HCT116 (cell line): ENCODE measurements around the gene ITPK1. TPM values are rescaled to one million over a fixed set of nuclear protein-coding genes. Genes with fewer than 3 reads are reported as not detected.

Experiments used
- ATAC-seq: fragments of 200-7000 bp; cut with Tn5 transposase; 2 replicates; pipeline ENCODE4 v1.9.1; 2020; ENCODE audit warnings: mild to moderate bottlenecking, moderate library complexity
- BruUV-seq: library from RNA; stranded (reverse); fragments of 400-500 nt; replicated peaks from 2 replicates; lab custom pipeline; 2021; lab: Mats Ljungman, UMichigan
- CTCF ChIA-PET: fragments of 300-600 bp; sonication (Branson Sonifier 250); formaldehyde crosslinking; loops from one replicate; lab custom pipeline; 2021; ENCODE audit warnings: antibody characterized with exemption; lab: Charles Lee
- POLR2A ChIA-PET: fragments of 300-600, 350-600 bp; sonication (Branson Sonifier 250); formaldehyde crosslinking; loops from one replicate; lab custom pipeline; 2021; ENCODE audit warnings: antibody characterized with exemption; lab: Charles Lee
- RAD21 ChIA-PET, 2 experiments: fragments of 300-600 bp; sonication (Branson Sonifier 250); formaldehyde crosslinking; loops; one replicate each; lab custom pipeline; 2023; ENCODE audit warnings: low total read pairs in 2 of 2; ENCODE audit not compliant: uncharacterized antibody in 2 of 2, unreplicated experiment in 2 of 2, low non-redundant PET in 1 of 2; lab: Charles Lee
- DNase-seq: peaks from one replicate; pipeline ENCODE4 v3.0.0-alpha.2; 2010; ENCODE audit warnings: low read depth, low spot score
- H2AFZ ChIP-seq: fragments of 200-600 bp; shearing (Covaris generic), sonication (generic); 2 replicates; pipeline ENCODE4 v1.6.1; 2017; ENCODE audit warnings: low read depth, mixed run types, mixed read lengths, antibody characterized with exemption, low read length; ENCODE audit not compliant: poor library complexity, severe bottlenecking
- H3K27ac ChIP-seq: 2 replicates; pipeline ENCODE4 v1.5.1; 2012; ENCODE audit warnings: low read depth, low read length
- H3K27me3 ChIP-seq: fragments of 200-600 bp; sonication (generic); 2 replicates; pipeline ENCODE4 v1.6.1; 2016; ENCODE audit warnings: mixed run types, low read length, mixed read lengths; ENCODE audit not compliant: insufficient read depth
- H3K36me3 ChIP-seq, 2 experiments: fragments of 200-500 bp in 1 of 2; fragments of 200-600 bp in 1 of 2; sonication (Bioruptor generic) in 1 of 2; sonication (generic) in 1 of 2; 2 replicates each; pipeline versions ENCODE4 v1.5.1 to v1.6.1; 2014 to 2016; ENCODE audit warnings: low read length in 2 of 2, inconsistent platforms in 1 of 2, mixed read lengths in 1 of 2, mixed run types in 1 of 2; ENCODE audit not compliant: insufficient read depth in 2 of 2, control insufficient read depth in 1 of 2
- H3K4me1 ChIP-seq, 2 experiments: fragments of 200-600 bp in 1 of 2; sonication (generic) in 1 of 2; 2 replicates each; pipeline versions ENCODE4 v1.5.1 to v1.6.1; 2012 to 2017; ENCODE audit warnings: low read length in 2 of 2, inconsistent platforms in 1 of 2, mild to moderate bottlenecking in 1 of 2, mixed read lengths in 1 of 2, mixed run types in 1 of 2, moderate library complexity in 1 of 2; ENCODE audit not compliant: insufficient read depth in 2 of 2, control insufficient read depth in 1 of 2
- H3K4me2 ChIP-seq: fragments of 200-600 bp; sonication (generic); 2 replicates; pipeline ENCODE4 v1.6.1; 2017; ENCODE audit warnings: mixed run types, low read length, mixed read lengths
- H3K4me3 ChIP-seq, 2 experiments: fragments of 200-600 bp in 1 of 2; sonication (generic) in 1 of 2; replicated peaks in 1 of 2; 2 replicates each; pipeline ENCODE4 v1.5.1; 2011 to 2016; ENCODE audit warnings: low read length in 2 of 2, control low read depth in 1 of 2, low read depth in 1 of 2, mild to moderate bottlenecking in 1 of 2, mixed read lengths in 1 of 2, mixed run types in 1 of 2
- H3K79me2 ChIP-seq: fragments of 200-600 bp; sonication (generic); 2 replicates; pipeline ENCODE4 v1.6.1; 2017; ENCODE audit warnings: mild to moderate bottlenecking, mixed run types, low read length, moderate library complexity, mixed read lengths; ENCODE audit not compliant: insufficient read depth
- H3K9ac ChIP-seq: fragments of 200-600 bp; sonication (generic); 2 replicates; pipeline ENCODE4 v1.6.1; 2016; ENCODE audit warnings: low read length, mixed read lengths
- H3K9me2 ChIP-seq: fragments of 200-600 bp; sonication (generic), shearing (Covaris generic); 2 replicates; pipeline ENCODE4 v1.6.1; 2017; ENCODE audit warnings: mixed run types, mild to moderate bottlenecking, moderate library complexity; ENCODE audit not compliant: insufficient read depth
- H3K9me3 ChIP-seq, 2 experiments: fragments of 200-500 bp in 1 of 2; fragments of 200-600 bp in 1 of 2; sonication (Bioruptor generic) in 1 of 2; sonication (generic) in 1 of 2; 2 replicates each; pipeline ENCODE4 v1.6.1; 2014 to 2017; ENCODE audit warnings: low read length in 2 of 2, mixed read lengths in 2 of 2, inconsistent platforms in 1 of 2, low read depth in 1 of 2, mild to moderate bottlenecking in 1 of 2, mixed run types in 1 of 2, moderate library complexity in 1 of 2; ENCODE audit not compliant: control insufficient read depth in 1 of 2, insufficient read depth in 1 of 2
- H4K20me1 ChIP-seq: fragments of 200-600 bp; sonication (generic), shearing (Covaris generic); 2 replicates; pipeline ENCODE4 v1.6.1; 2017; ENCODE audit warnings: mixed run types, mild to moderate bottlenecking, moderate library complexity; ENCODE audit not compliant: insufficient read depth
- ATF3 ChIP-seq: IDR thresholded peaks from 2 replicates; pipeline ENCODE4 v1.6.1; 2012
- CBX3 ChIP-seq: IDR thresholded peaks from 2 replicates; pipeline ENCODE4 v1.6.1; 2012; ENCODE audit warnings: low read depth
- CEBPB ChIP-seq: IDR thresholded peaks from 2 replicates; pipeline ENCODE4 v1.6.1; 2012; ENCODE audit warnings: low read depth
- EGR1 ChIP-seq: IDR thresholded peaks from 2 replicates; pipeline ENCODE4 v1.6.1; 2012; ENCODE audit warnings: low read depth
- ELF1 ChIP-seq: IDR thresholded peaks from 2 replicates; pipeline ENCODE4 v1.6.1; 2012; ENCODE audit warnings: low read depth, borderline replicate concordance
- EZH2 ChIP-seq: fragments of 200-600 bp; sonication (generic); IDR thresholded peaks from 2 replicates; pipeline ENCODE4 v1.6.1; 2017; ENCODE audit warnings: antibody characterized with exemption, mixed run types
- EZH2phosphoT487 ChIP-seq: fragments of 200-600 bp; IDR thresholded peaks from 2 replicates; pipeline ENCODE4 v1.6.1; 2018; ENCODE audit warnings: antibody characterized with exemption, borderline replicate concordance
- FOSL1 ChIP-seq: IDR thresholded peaks from 2 replicates; pipeline ENCODE4 v1.6.1; 2012; ENCODE audit warnings: low read depth
- JUND ChIP-seq: IDR thresholded peaks from 2 replicates; pipeline ENCODE4 v1.6.1; 2012
- POLR2A ChIP-seq: IDR thresholded peaks from 2 replicates; pipeline ENCODE4 v1.7.0; 2011; ENCODE audit warnings: borderline replicate concordance; ENCODE audit not compliant: insufficient read depth, insufficient read length; ENCODE audit errors: extremely low read depth
- POLR2AphosphoS5 ChIP-seq: IDR thresholded peaks from 2 replicates; pipeline ENCODE4 v1.6.1; 2011; ENCODE audit warnings: mild to moderate bottlenecking, low read depth, low read length, moderate library complexity
- RAD21 ChIP-seq: IDR thresholded peaks from 2 replicates; pipeline ENCODE4 v1.6.1; 2012; ENCODE audit warnings: low read depth, mild to moderate bottlenecking
- SRF ChIP-seq: IDR thresholded peaks from 2 replicates; pipeline ENCODE4 v1.6.1; 2012; ENCODE audit warnings: low read depth
- TCF7L2 ChIP-seq: IDR thresholded peaks from 2 replicates; pipeline ENCODE4 v1.7.0; 2011; ENCODE audit warnings: borderline replicate concordance, inconsistent platforms; ENCODE audit not compliant: insufficient read depth, insufficient read length; ENCODE audit errors: extremely low read depth
- YY1 ChIP-seq: IDR thresholded peaks from 2 replicates; pipeline ENCODE4 v1.6.1; 2011; ENCODE audit warnings: low read length, low read depth, moderate library complexity, mild to moderate bottlenecking; ENCODE audit not compliant: insufficient replicate concordance; ENCODE audit errors: extremely low read depth
- ZBTB33 ChIP-seq: IDR thresholded peaks from 2 replicates; pipeline ENCODE4 v1.6.1; 2011; ENCODE audit warnings: mild to moderate bottlenecking, low read length, moderate library complexity; ENCODE audit not compliant: insufficient replicate concordance; ENCODE audit errors: extremely low read depth
- ZFX ChIP-seq: fragments of 450-650 bp; IDR thresholded peaks from 2 replicates; pipeline ENCODE4 v1.6.1; 2017
- ZNF274 ChIP-seq: fragments of 200-500 bp; sonication (Bioruptor generic); IDR thresholded peaks from 2 replicates; pipeline ENCODE4 v1.6.1; 2014; ENCODE audit warnings: mild to moderate bottlenecking, low read depth, low read length, inconsistent platforms
- intact Hi-C: fragments of 100-400 bp; cut with micrococcal nuclease; formaldehyde crosslinking; loops from 2 replicates; pipeline ENCODE4 v1.10.0; 2022
- total RNA-seq: library from RNA; stranded (reverse); gene quantifications from one replicate; pipeline ENCODE4 v1.2.1, GENCODE V29; 2021; ENCODE audit not compliant: unreplicated experiment
- TF ChIP-seq, protein P1 (sequence below): IDR thresholded peaks from 2 replicates; pipeline ENCODE4 v1.6.1; 2012; ENCODE audit warnings: low read depth
- TF ChIP-seq, protein P2 (sequence below), 3 experiments: fragments of 200-600 bp in 1 of 3; sonication (generic) in 1 of 3; IDR thresholded peaks in 2 of 3; conservative IDR thresholded peaks in 1 of 3; 2 replicates each; pipeline ENCODE4 v1.5.1; 2012 to 2017; ENCODE audit warnings: low read depth in 2 of 3, low read length in 2 of 3, antibody characterized with exemption in 1 of 3, borderline replicate concordance in 1 of 3, control low read depth in 1 of 3, mild to moderate bottlenecking in 1 of 3, mixed read lengths in 1 of 3, mixed run types in 1 of 3, moderate library complexity in 1 of 3; ENCODE audit not compliant: insufficient read depth in 1 of 3

The ITPK1 gene
- total RNA-seq, 1 experiment from 2014 or later: 70.2 TPM

GRCh38 chr14:93099196-93099595 lies 16.5 kb downstream of the ITPK1 start:
- Histone ChIP-seq H3K27ac (no peak overlapping the region), H3K4me1 (peaks cover 9 to 10% of the 10 kb centered on the region in 2 experiments; a peak in 3 of 4 replicates), H4K20me1 (no peaks in the 10 kb centered on the region), H3K9ac (no peak overlapping the region), H3K36me3 (no peaks in the 10 kb centered on the region; a peak in 1 of 4 replicates), H3K9me3 (no peaks in the 10 kb centered on the region), H3K4me3 (no peak overlapping the region), H3K4me2 (no peak overlapping the region), H3K9me2 (no peaks in the 10 kb centered on the region), H3K79me2 (peaks cover 61% of the 10 kb centered on the region), H2AFZ (no peak overlapping the region), H3K27me3 (no peaks in the 10 kb centered on the region)
- ChIA-PET CTCF (interaction anchor here (1.0 kb wide), 1 partner anchor 14 kb away, joined by 3 read pairs; no protein-coding TSS in a partner anchor), POLR2A (no interaction called here), RAD21 (no interaction called here)
- ATAC-seq: no peak
- TF ChIP-seq ZNF274 (no peak), SRF (no peak), ZBTB33 (no peak), ELF1 (no peak), EGR1 (no peak), ZFX (no peak), FOSL1 (no peak), EZH2phosphoT487 (no peak), TCF7L2 (no peak), CBX3 (no peak), RAD21 (no peak), POLR2AphosphoS5 (no peak), CEBPB (no peak), JUND (no peak), YY1 (no peak), POLR2A (no peak), EZH2 (no peak), ATF3 (no peak)
- TF ChIP-seq, protein P1, sequence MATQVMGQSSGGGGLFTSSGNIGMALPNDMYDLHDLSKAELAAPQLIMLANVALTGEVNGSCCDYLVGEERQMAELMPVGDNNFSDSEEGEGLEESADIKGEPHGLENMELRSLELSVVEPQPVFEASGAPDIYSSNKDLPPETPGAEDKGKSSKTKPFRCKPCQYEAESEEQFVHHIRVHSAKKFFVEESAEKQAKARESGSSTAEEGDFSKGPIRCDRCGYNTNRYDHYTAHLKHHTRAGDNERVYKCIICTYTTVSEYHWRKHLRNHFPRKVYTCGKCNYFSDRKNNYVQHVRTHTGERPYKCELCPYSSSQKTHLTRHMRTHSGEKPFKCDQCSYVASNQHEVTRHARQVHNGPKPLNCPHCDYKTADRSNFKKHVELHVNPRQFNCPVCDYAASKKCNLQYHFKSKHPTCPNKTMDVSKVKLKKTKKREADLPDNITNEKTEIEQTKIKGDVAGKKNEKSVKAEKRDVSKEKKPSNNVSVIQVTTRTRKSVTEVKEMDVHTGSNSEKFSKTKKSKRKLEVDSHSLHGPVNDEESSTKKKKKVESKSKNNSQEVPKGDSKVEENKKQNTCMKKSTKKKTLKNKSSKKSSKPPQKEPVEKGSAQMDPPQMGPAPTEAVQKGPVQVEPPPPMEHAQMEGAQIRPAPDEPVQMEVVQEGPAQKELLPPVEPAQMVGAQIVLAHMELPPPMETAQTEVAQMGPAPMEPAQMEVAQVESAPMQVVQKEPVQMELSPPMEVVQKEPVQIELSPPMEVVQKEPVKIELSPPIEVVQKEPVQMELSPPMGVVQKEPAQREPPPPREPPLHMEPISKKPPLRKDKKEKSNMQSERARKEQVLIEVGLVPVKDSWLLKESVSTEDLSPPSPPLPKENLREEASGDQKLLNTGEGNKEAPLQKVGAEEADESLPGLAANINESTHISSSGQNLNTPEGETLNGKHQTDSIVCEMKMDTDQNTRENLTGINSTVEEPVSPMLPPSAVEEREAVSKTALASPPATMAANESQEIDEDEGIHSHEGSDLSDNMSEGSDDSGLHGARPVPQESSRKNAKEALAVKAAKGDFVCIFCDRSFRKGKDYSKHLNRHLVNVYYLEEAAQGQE: no peak
- TF ChIP-seq, protein P2, sequence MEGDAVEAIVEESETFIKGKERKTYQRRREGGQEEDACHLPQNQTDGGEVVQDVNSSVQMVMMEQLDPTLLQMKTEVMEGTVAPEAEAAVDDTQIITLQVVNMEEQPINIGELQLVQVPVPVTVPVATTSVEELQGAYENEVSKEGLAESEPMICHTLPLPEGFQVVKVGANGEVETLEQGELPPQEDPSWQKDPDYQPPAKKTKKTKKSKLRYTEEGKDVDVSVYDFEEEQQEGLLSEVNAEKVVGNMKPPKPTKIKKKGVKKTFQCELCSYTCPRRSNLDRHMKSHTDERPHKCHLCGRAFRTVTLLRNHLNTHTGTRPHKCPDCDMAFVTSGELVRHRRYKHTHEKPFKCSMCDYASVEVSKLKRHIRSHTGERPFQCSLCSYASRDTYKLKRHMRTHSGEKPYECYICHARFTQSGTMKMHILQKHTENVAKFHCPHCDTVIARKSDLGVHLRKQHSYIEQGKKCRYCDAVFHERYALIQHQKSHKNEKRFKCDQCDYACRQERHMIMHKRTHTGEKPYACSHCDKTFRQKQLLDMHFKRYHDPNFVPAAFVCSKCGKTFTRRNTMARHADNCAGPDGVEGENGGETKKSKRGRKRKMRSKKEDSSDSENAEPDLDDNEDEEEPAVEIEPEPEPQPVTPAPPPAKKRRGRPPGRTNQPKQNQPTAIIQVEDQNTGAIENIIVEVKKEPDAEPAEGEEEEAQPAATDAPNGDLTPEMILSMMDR (IDR thresholded peaks at IDR 0.05 in 2 of 3, conservative IDR thresholded peaks at IDR 0.05 in 1 of 3; ENCODE audit: borderline replicate concordance in 1 of 3, insufficient read depth in 1 of 3, low read depth in 2 of 3, low read length in 2 of 3): no peak
- BruUV-seq: no TSS peak
- intact Hi-C loops: no loop called here
- no peak for DNase-seq
